ENCODE results near the gene ZC3H8.

- no peak for TF ChIP-seq EZH2 (IDR thresholded peaks at IDR 0.05; ENCODE audit: insufficient read depth, poor library complexity, severe bottlenecking)
- no peak for TF ChIP-seq EZH2phosphoT487 (IDR thresholded peaks at IDR 0.05; ENCODE audit: insufficient read depth, low read depth)
Measured at GRCh38 chr2:112184121-112184520, 70.7 kb downstream of the ZC3H8 start.
